Trophoblast cell (in vitro differentiated cells and primary cell): Measurements from ENCODE around the gene PSMB10.
A peak's percentile ranks its signal among the peaks of the same experiment; 100 is the strongest.
"Not testable (repeated sequence)": the region's sequence is repeated elsewhere in the genome, so short reads cannot be mapped to it uniquely, and the experiment has no call there.

Experiments
- DNase-seq, 2 donors: peaks; one replicate each; pipeline ENCODE4 v3.0.0-alpha.2; 2016
- H2AFZ ChIP-seq: 2 replicates; pipeline ENCODE4 v1.6.1; 2013; ENCODE audit warnings: low read length, moderate library complexity, mild to moderate bottlenecking; ENCODE audit not compliant: insufficient read depth, poor library complexity
- H2AK5ac ChIP-seq: 2 replicates; pipeline ENCODE4 v1.6.1; 2013; ENCODE audit warnings: mild to moderate bottlenecking, low read length
- H2BK120ac ChIP-seq: 2 replicates; pipeline ENCODE4 v1.6.1; 2013; ENCODE audit warnings: low read length, mild to moderate bottlenecking, moderate library complexity; ENCODE audit not compliant: insufficient read depth, poor library complexity
- H2BK12ac ChIP-seq: 2 replicates; pipeline ENCODE4 v1.6.1; 2013; ENCODE audit warnings: mild to moderate bottlenecking, low read length, moderate library complexity
- H2BK5ac ChIP-seq: 2 replicates; pipeline ENCODE4 v1.6.1; 2013; ENCODE audit warnings: low read length, low read depth, moderate library complexity, mild to moderate bottlenecking; ENCODE audit not compliant: poor library complexity
- H3K14ac ChIP-seq: 2 replicates; pipeline ENCODE4 v1.6.1; 2013; ENCODE audit warnings: mild to moderate bottlenecking, low read length
- H3K18ac ChIP-seq: 2 replicates; pipeline ENCODE4 v1.6.1; 2013; ENCODE audit warnings: mild to moderate bottlenecking, low read length
- H3K23ac ChIP-seq: 2 replicates; pipeline ENCODE4 v1.6.1; 2013; ENCODE audit warnings: low read length
- H3K27ac ChIP-seq: 2 replicates; pipeline ENCODE4 v1.5.1; 2013; ENCODE audit warnings: low read depth, mild to moderate bottlenecking, inconsistent platforms, low read length, moderate library complexity
- H3K27me3 ChIP-seq: 2 replicates; pipeline ENCODE4 v1.6.1; 2013; ENCODE audit warnings: inconsistent platforms, mild to moderate bottlenecking, low read length, moderate library complexity; ENCODE audit not compliant: insufficient read depth
- H3K36me3 ChIP-seq, 2 experiments: 1 replicate in 1 of 2; 2 replicates in 1 of 2; pipeline ENCODE4 v1.6.1; 2013; ENCODE audit warnings: low read length in 2 of 2, mild to moderate bottlenecking in 2 of 2, moderate library complexity in 1 of 2; ENCODE audit not compliant: insufficient read depth in 2 of 2, control insufficient read depth in 1 of 2
- H3K4ac ChIP-seq: 2 replicates; pipeline ENCODE4 v1.6.1; 2013; ENCODE audit warnings: low read depth, mild to moderate bottlenecking, low read length, moderate library complexity
- H3K4me1 ChIP-seq, 2 experiments: 1 replicate in 1 of 2; 2 replicates in 1 of 2; pipeline ENCODE4 v1.6.1; 2013; ENCODE audit warnings: low read length in 2 of 2, mild to moderate bottlenecking in 2 of 2, moderate library complexity in 1 of 2; ENCODE audit not compliant: insufficient read depth in 2 of 2, control insufficient read depth in 1 of 2
- H3K4me2 ChIP-seq: 2 replicates; pipeline ENCODE4 v1.6.1; 2013; ENCODE audit warnings: inconsistent platforms, mild to moderate bottlenecking, low read length, moderate library complexity
- H3K4me3 ChIP-seq: 2 replicates; pipeline ENCODE4 v1.5.1; 2013; ENCODE audit warnings: mild to moderate bottlenecking, low read depth, low read length, inconsistent platforms
- H3K79me1 ChIP-seq: one replicate; pipeline ENCODE4 v1.6.1; 2013; ENCODE audit warnings: low read length
- H3K79me2 ChIP-seq: 2 replicates; pipeline ENCODE4 v1.6.1; 2013; ENCODE audit warnings: low read length, mild to moderate bottlenecking; ENCODE audit not compliant: control insufficient read depth, insufficient read depth, poor library complexity
- H3K9ac ChIP-seq: 2 replicates; pipeline ENCODE4 v1.6.1; 2013; ENCODE audit warnings: mild to moderate bottlenecking, low read length
- H3K9me3 ChIP-seq: 2 replicates; pipeline ENCODE4 v1.6.1; 2013; ENCODE audit warnings: low read depth, mild to moderate bottlenecking, control low read depth, inconsistent platforms, low read length; ENCODE audit not compliant: insufficient read depth
- H4K12ac ChIP-seq: 2 replicates; pipeline ENCODE4 v1.6.1; 2013; ENCODE audit warnings: low read depth, mild to moderate bottlenecking, low read length, moderate library complexity
- H4K8ac ChIP-seq: 2 replicates; pipeline ENCODE4 v1.6.1; 2013; ENCODE audit warnings: low read depth, mild to moderate bottlenecking, low read length, moderate library complexity
- H4K91ac ChIP-seq: one replicate; pipeline ENCODE4 v1.6.1; 2013; ENCODE audit warnings: low read depth, mild to moderate bottlenecking, low read length, moderate library complexity
- WGBS: extraction: QIAGEN DNeasy Blood & Tissue Kit; methylation state at CpG from one replicate; pipeline ENCODE4 v1.1.7; 2013; ENCODE audit warnings: missing lambda C conversion rate; ENCODE audit not compliant: insufficient read length, insufficient coverage; ENCODE audit errors: extremely low coverage; 5-methylcytosine and 5-hydroxymethylcytosine counted together

Gene PSMB10

DNA sequence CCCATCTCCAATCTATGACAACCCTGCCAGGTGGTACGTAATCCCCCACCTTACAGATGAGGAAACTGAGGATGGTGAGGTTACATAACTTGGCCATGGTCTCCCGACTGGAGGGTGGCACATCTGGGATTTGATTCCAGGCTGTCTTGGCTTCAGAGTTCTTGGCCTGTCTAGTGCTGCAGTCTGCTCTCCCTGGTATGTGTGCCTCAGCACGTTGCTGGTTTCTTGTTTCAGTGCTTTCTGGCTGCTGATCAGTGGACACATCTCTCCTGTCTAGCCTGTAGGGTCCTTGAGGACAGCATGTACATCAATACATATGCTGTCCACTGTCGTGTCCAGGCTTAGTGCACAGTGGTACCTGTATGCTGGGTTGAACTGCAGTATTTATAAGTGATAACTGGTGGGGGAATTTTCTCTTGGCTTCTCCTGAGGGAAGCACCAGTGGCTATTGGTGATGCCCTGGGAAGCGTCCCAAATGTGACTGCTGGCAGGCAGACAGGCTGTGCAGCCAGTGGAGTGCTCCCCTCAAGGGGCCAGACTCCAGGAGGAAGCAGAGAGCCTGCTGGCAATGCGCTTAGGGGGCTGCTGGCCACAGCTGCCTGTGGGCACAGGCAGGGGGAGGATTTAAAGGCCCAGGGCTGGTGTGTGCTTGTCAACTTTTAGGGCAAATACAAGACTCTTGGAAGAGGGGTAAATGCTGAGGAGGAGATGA is 19.4 kb downstream of the PSMB10 start:
- Histone ChIP-seq H3K4ac (no peak overlapping the region), H3K79me2 (no peaks in the 10 kb centered on the region), H2BK12ac (no peak overlapping the region), H3K79me1 (no peaks in the 10 kb centered on the region), H3K18ac (no peak overlapping the region), H4K12ac (no peak overlapping the region), H2BK120ac (no peak overlapping the region), H3K9ac (no peak overlapping the region), H3K4me1 (peaks cover 9 to 23% of the 10 kb centered on the region in 2 experiments), H4K91ac (no peak overlapping the region), H3K27me3 (no peaks in the 10 kb centered on the region), H3K4me2 (no peak overlapping the region), H3K4me3 (no peak overlapping the region), H3K9me3 (peaks cover 2% of the 10 kb centered on the region), H3K23ac (no peak overlapping the region), H2AFZ (no peak overlapping the region), H4K8ac (no peak overlapping the region), H3K36me3 (peaks cover 4 to 13% of the 10 kb centered on the region in 2 experiments), H2AK5ac (no peak overlapping the region), H3K14ac (no peak overlapping the region), H2BK5ac (no peak overlapping the region), H3K27ac (peak overlapping the region; percentile 15)
- no CpG with 5 or more reads among the region's 6 CpGs for WGBS
- no peak for DNase-seq

DNA sequence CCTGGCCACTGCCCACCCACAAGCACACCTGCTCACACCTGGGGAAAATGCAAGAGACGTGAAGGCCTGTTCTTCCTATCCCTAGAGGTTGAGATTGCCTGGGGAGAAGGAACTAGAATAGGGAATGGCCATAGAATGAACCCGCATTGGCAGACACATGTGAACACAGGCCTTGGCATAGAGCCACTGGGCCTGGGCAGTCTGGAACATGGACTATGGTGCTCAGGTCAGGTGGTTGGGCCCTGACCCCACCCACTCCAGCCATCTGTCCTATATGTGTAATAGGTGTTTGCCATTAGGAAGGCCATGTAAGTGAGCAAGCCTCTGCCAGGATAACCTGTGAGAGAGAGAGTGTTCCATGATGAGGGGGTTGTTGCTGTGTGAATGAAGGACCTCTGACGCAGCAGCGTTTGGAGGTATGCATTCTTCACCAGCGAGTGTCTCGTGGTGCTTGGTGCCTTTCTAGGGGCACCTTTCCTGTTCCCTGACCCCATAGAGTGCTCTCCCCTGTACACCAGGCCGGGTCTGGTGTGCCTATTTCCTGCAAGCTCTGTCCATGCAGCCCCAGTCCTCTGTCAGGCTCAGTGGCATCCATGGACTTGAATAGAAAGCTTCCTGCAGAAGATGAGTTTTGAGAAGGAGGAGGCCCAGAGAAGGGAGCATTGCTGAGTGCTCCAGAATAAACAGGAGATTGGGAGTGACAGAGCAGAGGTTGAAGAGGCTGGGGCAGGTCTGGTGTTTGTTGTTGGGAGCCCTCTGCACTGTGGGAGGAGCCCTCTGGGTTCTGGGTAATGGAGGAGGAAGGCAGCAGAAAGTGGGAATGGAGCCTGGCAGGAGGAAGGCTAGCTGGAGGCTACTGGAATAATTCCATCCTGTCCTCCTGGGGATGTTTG is 20.6 kb downstream of the PSMB10 start:
- Histone ChIP-seq H3K9ac (peak overlapping the region; percentile 4), H3K79me2 (no peaks in the 10 kb centered on the region), H3K79me1 (no peaks in the 10 kb centered on the region), H3K36me3 (peaks cover 8 to 18% of the 10 kb centered on the region in 2 experiments), H4K8ac (no peak overlapping the region), H3K27ac (no peak overlapping the region), H2BK12ac (no peak overlapping the region), H2AK5ac (no peak overlapping the region), H3K4me1 (peaks cover 9 to 23% of the 10 kb centered on the region in 2 experiments), H3K23ac (no peak overlapping the region), H2AFZ (no peak overlapping the region), H4K12ac (no peak overlapping the region), H2BK120ac (no peak overlapping the region), H3K27me3 (no peaks in the 10 kb centered on the region), H3K9me3 (peaks cover 2% of the 10 kb centered on the region), H3K4ac (no peak overlapping the region), H3K14ac (no peak overlapping the region), H2BK5ac (no peak overlapping the region), H3K4me2 (no peak overlapping the region), H4K91ac (no peak overlapping the region), H3K4me3 (no peak overlapping the region), H3K18ac (no peak overlapping the region)
- no CpG with 5 or more reads among the region's 7 CpGs for WGBS
- no peak for DNase-seq

DNA sequence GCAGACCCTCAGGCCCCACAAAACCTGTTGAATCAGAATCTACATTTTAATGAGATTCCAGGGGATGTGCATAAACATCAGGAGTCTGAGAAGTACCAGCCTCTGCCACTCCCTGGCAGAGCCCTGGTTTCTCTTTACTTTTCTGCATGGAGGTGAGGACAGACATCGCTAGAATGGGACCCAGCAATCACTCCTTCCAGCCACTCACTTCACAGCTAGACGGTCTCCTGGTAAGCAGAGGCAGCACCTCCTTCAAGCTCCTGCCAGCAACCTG is 21.2 kb downstream of the PSMB10 start:
- H3K4me3 ChIP-seq, H3K9me3 ChIP-seq, H3K18ac ChIP-seq, H3K23ac ChIP-seq, H2BK120ac ChIP-seq, H3K27me3 ChIP-seq, H4K12ac ChIP-seq, H2BK5ac ChIP-seq, H4K91ac ChIP-seq, H3K14ac ChIP-seq, H3K79me2 ChIP-seq, H3K9ac ChIP-seq, H3K79me1 ChIP-seq, DNase-seq, H2AFZ ChIP-seq, H2AK5ac ChIP-seq, H3K4me2 ChIP-seq, H4K8ac ChIP-seq, H3K27ac ChIP-seq, H2BK12ac ChIP-seq, H3K4ac ChIP-seq: not testable (repeated sequence)
- peaks cover 9 to 23% of the 10 kb centered on the region in 2 experiments for H3K4me1 ChIP-seq
- peaks cover 8 to 15% of the 10 kb centered on the region in 2 experiments for H3K36me3 ChIP-seq
- no CpG with 5 or more reads among the region's 2 CpGs for WGBS

DNA sequence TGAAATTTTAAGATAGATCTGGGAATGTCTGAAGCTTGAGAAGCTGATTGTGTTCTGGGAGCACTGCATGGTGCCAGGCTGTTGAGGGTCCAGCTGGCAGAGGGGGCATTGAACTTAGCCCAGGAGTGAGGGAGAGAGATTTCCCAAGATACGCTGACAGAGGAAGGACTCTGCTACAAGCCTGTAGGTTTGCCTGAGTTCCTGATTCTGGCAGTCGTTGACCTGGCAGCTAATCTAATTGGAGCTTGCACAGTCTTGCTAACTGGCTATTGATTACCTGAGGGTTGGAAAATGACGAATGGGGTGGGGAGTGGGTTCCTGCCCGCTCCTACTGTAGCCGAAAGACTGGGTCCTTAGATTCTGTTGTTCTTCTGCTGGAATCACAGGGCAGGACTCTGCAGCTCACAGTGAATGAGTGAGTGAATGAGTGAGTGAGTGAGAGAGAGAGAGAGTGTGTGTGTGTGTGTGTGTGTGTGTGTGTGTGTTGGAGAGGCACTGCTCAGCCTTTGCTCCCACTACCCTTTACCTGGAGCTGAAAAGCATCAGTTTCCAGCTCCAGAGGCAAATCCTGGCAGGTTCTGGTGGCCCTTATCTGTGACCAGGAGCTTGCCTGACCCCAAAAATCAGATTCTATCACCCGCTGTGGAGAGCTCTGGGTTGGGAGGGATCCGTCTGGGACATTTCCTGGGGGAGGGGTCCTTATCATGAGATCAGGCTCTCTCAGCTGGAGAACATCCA is 21.7 kb downstream of the PSMB10 start:
- no peak overlapping the region for H3K14ac ChIP-seq
- H3K4me1 ChIP-seq, result peaks cover 9 to 23% of the 10 kb centered on the region in 2 experiments
- no peak overlapping the region for H2BK120ac ChIP-seq
- H4K8ac ChIP-seq, result no peak overlapping the region
- H3K36me3 ChIP-seq, result peaks cover 10 to 16% of the 10 kb centered on the region in 2 experiments
- H2BK12ac ChIP-seq, result no peak overlapping the region
- no peak overlapping the region for H4K91ac ChIP-seq
- DNase-seq, result no peak
- H3K18ac ChIP-seq, result no peak overlapping the region
- H3K79me1 ChIP-seq, result no peaks in the 10 kb centered on the region
- H3K23ac ChIP-seq, result no peak overlapping the region
- H3K4me2 ChIP-seq, result no peak overlapping the region
- no peak overlapping the region for H3K4ac ChIP-seq
- H3K9me3 ChIP-seq, result no peaks in the 10 kb centered on the region
- H3K27ac ChIP-seq, result no peak overlapping the region
- H2AFZ ChIP-seq, result no peak overlapping the region
- H2AK5ac ChIP-seq, result no peak overlapping the region
- H3K79me2 ChIP-seq, result no peaks in the 10 kb centered on the region
- WGBS, result no CpG with 5 or more reads among the region's 7 CpGs
- peak overlapping the region; percentile 23 for H3K4me3 ChIP-seq
- H3K9ac ChIP-seq, result no peak overlapping the region
- H2BK5ac ChIP-seq, result no peak overlapping the region
- H3K27me3 ChIP-seq, result no peaks in the 10 kb centered on the region
- H4K12ac ChIP-seq, result no peak overlapping the region
